Endodermal cell (in vitro differentiated cells): ENCODE measurements around the gene CP. TPM values are rescaled to one million over a fixed set of nuclear protein-coding genes. Genes with fewer than 3 reads are reported as not detected.

Experiments
- DNase-seq: peaks from one replicate; pipeline ENCODE4 v3.0.0-alpha.2; 2017
- H3K27ac ChIP-seq: 2 replicates; pipeline ENCODE4 v1.5.1; 2013; ENCODE audit warnings: mild to moderate bottlenecking, low read depth, low read length, moderate library complexity
- H3K27me3 ChIP-seq: 2 replicates; pipeline ENCODE4 v1.6.1; 2013; ENCODE audit warnings: mild to moderate bottlenecking, low read length, moderate library complexity; ENCODE audit not compliant: insufficient read depth, control insufficient read depth, poor library complexity, severe bottlenecking
- H3K36me3 ChIP-seq: 2 replicates; pipeline ENCODE4 v1.7.0; 2013; ENCODE audit warnings: mild to moderate bottlenecking, low read length, moderate library complexity; ENCODE audit not compliant: control insufficient read depth, insufficient read depth
- H3K4me1 ChIP-seq: one replicate; pipeline ENCODE4 v1.7.0; 2013; ENCODE audit warnings: low read length; ENCODE audit not compliant: control insufficient read depth, insufficient read depth
- H3K4me3 ChIP-seq: 2 replicates; pipeline ENCODE4 v1.5.1; 2013; ENCODE audit warnings: mild to moderate bottlenecking, low read length, moderate library complexity
- H3K9ac ChIP-seq: 2 replicates; pipeline ENCODE4 v1.6.1; 2013; ENCODE audit warnings: mild to moderate bottlenecking, low read length, moderate library complexity; ENCODE audit not compliant: poor library complexity, severe bottlenecking; ENCODE audit errors: extremely low read depth
- H3K9me3 ChIP-seq: 2 replicates; pipeline ENCODE4 v1.6.1; 2013; ENCODE audit warnings: mild to moderate bottlenecking, low read length, moderate library complexity; ENCODE audit not compliant: control insufficient read depth
- H3K27ac Mint-ChIP-seq: 2 replicates; pipeline ENCODE4 v1.8.0; 2020; ENCODE audit warnings: mixed read lengths
- H3K27me3 Mint-ChIP-seq: 2 replicates; pipeline ENCODE4 v1.8.0; 2021; ENCODE audit warnings: mild to moderate bottlenecking, mixed read lengths; ENCODE audit not compliant: insufficient read depth
- H3K36me3 Mint-ChIP-seq: 2 replicates; pipeline ENCODE4 v1.8.0; 2020; ENCODE audit warnings: low read depth, mixed read lengths
- H3K4me1 Mint-ChIP-seq: 2 replicates; pipeline ENCODE4 v1.8.0; 2020; ENCODE audit warnings: mixed read lengths
- H3K4me3 Mint-ChIP-seq: 2 replicates; pipeline ENCODE4 v1.8.0; 2020; ENCODE audit warnings: mild to moderate bottlenecking, moderate library complexity, mixed read lengths
- H3K9me3 Mint-ChIP-seq: 2 replicates; pipeline ENCODE4 v1.8.0; 2020; ENCODE audit warnings: mild to moderate bottlenecking, mixed read lengths
- WGBS, 2 experiments: methylation state at CpG; one replicate each; pipeline versions ENCODE4 v1.1.5 to v1.1.7; 2013; ENCODE audit warnings: missing lambda C conversion rate in 2 of 2, mixed read lengths in 1 of 2; ENCODE audit not compliant: insufficient coverage in 1 of 2, insufficient read length in 1 of 2; 5-methylcytosine and 5-hydroxymethylcytosine counted together
- total RNA-seq, 2 donors: library from RNA; stranded (reverse); fragmentation: NEBNext Ultra II Directional in 1 of 2; extraction: Animal tissue kit (Norgen Biotek cat#: 25700) in 1 of 2; gene quantifications; 2 replicates in 1 of 2; 3 replicates in 1 of 2; pipeline ENCODE4 v1.2.1, GENCODE V29; 2021
- TF ChIP-seq, protein P1 (sequence below): fragments of 200-600 bp; sonication (generic); conservative IDR thresholded peaks from 2 replicates; pipeline ENCODE4 v1.5.0; 2021; ENCODE audit warnings: antibody characterized with exemption, mild to moderate bottlenecking

Gene CP
- total RNA-seq, 2 donors from 2014 or later = 0.53 to 0.86 TPM

DNA sequence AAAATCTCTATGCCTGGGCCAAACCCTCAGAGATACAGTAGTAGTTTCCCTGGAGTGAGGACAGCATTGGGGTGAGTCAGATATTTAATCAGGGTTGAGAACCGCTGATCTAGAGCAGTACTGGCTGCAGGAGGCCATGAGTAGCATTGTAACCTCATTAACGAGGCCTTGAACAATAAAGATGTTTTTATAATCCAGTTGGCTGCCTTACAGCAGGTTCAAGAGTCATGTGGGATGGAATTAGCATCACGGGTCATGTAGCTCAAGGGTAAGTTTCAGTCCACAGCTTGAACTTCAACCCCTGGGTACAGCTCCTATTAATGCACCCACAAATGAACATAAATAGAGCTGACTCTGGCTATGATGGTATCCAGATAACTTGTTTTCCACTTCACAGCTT lies 87.1 kb downstream of the CP start:
- H3K36me3 Mint-ChIP-seq = no peaks in the 10 kb centered on the region
- no peaks in the 10 kb centered on the region for H3K36me3 ChIP-seq
- DNase-seq = no peak
- H3K27me3 ChIP-seq = no peaks in the 10 kb centered on the region
- peak overlapping the region; percentile 24 for H3K27ac Mint-ChIP-seq
- H3K4me3 ChIP-seq = no peak overlapping the region
- H3K4me1 Mint-ChIP-seq = peaks cover 22% of the 10 kb centered on the region
- 89 to 91% methylated on average over 3 of the region's 3 CpGs for WGBS, 2 experiments
- H3K4me1 ChIP-seq = no peaks in the 10 kb centered on the region
- TF ChIP-seq, protein P1, sequence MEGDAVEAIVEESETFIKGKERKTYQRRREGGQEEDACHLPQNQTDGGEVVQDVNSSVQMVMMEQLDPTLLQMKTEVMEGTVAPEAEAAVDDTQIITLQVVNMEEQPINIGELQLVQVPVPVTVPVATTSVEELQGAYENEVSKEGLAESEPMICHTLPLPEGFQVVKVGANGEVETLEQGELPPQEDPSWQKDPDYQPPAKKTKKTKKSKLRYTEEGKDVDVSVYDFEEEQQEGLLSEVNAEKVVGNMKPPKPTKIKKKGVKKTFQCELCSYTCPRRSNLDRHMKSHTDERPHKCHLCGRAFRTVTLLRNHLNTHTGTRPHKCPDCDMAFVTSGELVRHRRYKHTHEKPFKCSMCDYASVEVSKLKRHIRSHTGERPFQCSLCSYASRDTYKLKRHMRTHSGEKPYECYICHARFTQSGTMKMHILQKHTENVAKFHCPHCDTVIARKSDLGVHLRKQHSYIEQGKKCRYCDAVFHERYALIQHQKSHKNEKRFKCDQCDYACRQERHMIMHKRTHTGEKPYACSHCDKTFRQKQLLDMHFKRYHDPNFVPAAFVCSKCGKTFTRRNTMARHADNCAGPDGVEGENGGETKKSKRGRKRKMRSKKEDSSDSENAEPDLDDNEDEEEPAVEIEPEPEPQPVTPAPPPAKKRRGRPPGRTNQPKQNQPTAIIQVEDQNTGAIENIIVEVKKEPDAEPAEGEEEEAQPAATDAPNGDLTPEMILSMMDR = no peak
- no peaks in the 10 kb centered on the region for H3K27me3 Mint-ChIP-seq
- H3K9ac ChIP-seq = no peak overlapping the region
- no peaks in the 10 kb centered on the region for H3K9me3 Mint-ChIP-seq
- H3K27ac ChIP-seq = no peak overlapping the region
- H3K4me3 Mint-ChIP-seq = no peak overlapping the region
- no peaks in the 10 kb centered on the region for H3K9me3 ChIP-seq

DNA sequence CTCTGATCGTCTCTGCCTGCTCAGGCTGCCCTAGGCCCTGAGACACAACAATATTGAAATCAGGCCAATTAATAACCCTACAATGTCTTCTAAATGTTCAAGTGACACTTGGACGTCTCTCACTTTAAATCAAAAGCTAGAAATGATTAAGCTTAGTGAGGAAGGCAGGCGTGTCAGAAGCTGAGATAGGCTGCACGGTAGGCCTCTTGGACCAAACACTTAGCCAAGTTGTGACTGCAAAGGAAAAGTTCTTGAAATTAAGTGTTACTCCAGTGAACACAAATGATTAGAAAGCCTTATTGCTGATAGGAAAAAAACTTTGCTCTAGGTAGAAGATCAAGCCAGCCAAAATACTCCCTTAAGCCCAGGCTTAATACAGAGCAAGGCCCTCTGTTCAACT lies 90.0 kb downstream of the CP start:
- no peak for DNase-seq
- peaks cover 7% of the 10 kb centered on the region for H3K27me3 ChIP-seq
- H3K4me1 Mint-ChIP-seq = peaks cover 22% of the 10 kb centered on the region
- no peak overlapping the region for H3K27ac Mint-ChIP-seq
- no peaks in the 10 kb centered on the region for H3K9me3 ChIP-seq
- H3K9ac ChIP-seq = no peak overlapping the region
- H3K4me3 ChIP-seq = peak overlapping the region; percentile 22
- no peaks in the 10 kb centered on the region for H3K36me3 Mint-ChIP-seq
- WGBS, 2 experiments = 93 to 94% methylated on average over 3 to 4 of the region's 4 CpGs
- peak overlapping the region; percentile 82 for H3K4me3 Mint-ChIP-seq
- H3K27me3 Mint-ChIP-seq = peaks cover 13% of the 10 kb centered on the region
- H3K27ac ChIP-seq = no peak overlapping the region
- no peaks in the 10 kb centered on the region for H3K4me1 ChIP-seq
- no peaks in the 10 kb centered on the region for H3K36me3 ChIP-seq
- H3K9me3 Mint-ChIP-seq = no peaks in the 10 kb centered on the region
- TF ChIP-seq, protein P1 = no peak

DNA sequence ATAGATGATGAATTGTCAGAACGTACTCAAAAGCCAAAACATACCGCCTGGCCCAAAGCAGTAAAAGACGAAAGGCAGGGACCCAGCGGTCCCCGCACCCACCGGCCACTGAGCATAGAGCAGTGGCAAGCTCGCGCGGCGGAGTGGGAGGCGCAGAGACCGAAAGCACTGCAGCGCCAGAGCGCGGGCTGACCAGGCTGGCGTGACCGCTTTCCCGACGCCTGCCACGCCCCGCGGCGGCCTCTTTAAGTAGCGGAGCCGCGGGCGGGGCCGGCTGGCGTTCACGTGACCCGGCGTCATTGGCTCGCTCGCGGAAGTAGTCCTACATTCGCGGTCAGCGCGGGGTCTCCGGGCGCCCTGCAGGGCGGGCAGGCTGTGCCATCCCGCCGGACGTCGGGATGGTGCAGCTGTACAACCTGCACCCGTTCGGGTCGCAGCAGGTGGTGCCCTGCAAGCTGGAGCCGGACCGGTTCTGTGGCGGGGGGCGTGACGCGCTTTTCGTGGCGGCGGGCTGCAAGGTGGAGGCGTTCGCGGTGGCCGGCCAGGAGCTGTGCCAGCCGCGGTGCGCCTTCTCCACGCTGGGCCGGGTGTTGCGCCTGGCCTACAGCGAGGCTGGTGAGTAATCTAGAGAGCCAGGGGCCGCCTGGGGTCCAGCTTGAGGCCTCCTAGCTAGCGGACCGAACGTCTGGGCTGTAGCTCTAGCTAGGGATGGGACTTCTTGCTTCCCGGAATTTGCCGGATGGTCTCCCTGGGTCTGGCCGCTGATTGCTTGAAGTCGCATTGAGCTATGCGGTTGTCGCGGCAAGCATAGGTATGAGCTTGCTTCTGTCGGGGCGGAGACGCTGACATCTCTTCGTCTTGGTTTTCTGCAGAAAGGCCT lies 92.1 kb downstream of the CP start, which contains the start of gene HPS3:
Gene HPS3, plus strand, starts transcription at position 313 of the 880 bp plus-strand sequence. Its CDS starts 86 bp downstream, at position 399.
- Histone ChIP-seq H3K36me3 (no peaks in the 10 kb centered on the region), H3K9me3 (no peaks in the 10 kb centered on the region), H3K9ac (peak within 1 kb of the TSS; percentile 44), H3K27ac (no peak within 1 kb of the TSS), H3K4me3 (peak within 1 kb of the TSS; percentile 80), H3K4me1 (no peaks in the 10 kb centered on the region), H3K27me3 (peaks cover 7% of the 10 kb centered on the region)
- peak within 1 kb of the TSS; percentile 82 for H3K4me3 Mint-ChIP-seq
- peak; percentile 93 for DNase-seq
- H3K27ac Mint-ChIP-seq = peak within 1 kb of the TSS; percentile 76
- peaks cover 16% of the 10 kb centered on the region for H3K4me1 Mint-ChIP-seq
- H3K9me3 Mint-ChIP-seq = no peaks in the 10 kb centered on the region
- TF ChIP-seq, protein P1 = no peak
- WGBS, 2 experiments = 2 to 9% methylated on average over 21 to 84 of the region's 84 CpGs
- H3K27me3 Mint-ChIP-seq = peaks cover 13% of the 10 kb centered on the region
- no peaks in the 10 kb centered on the region for H3K36me3 Mint-ChIP-seq
